Ovary (tissue), 9 donors: ENCODE results near the gene POLE3. TPM values are rescaled to one million over a fixed set of nuclear protein-coding genes. Genes with fewer than 3 reads are reported as not detected.

Source experiments
- DNase-seq, 5 donors: peaks; one replicate each; pipeline ENCODE4 v3.0.0-alpha.2; 2019 to 2020
- H3K27ac ChIP-seq, 2 donors: fragments of 200-600 bp; one replicate each; pipeline versions ENCODE4 v1.5.1 to v1.8.0; 2019 to 2022
- H3K27me3 ChIP-seq: fragments of 200-600 bp; one replicate; pipeline ENCODE4 v1.8.0; 2022
- H3K36me3 ChIP-seq: fragments of 200-600 bp; sonication (generic); one replicate; pipeline ENCODE4 v1.5.1; 2019
- H3K4me1 ChIP-seq: one replicate; pipeline ENCODE4 v1.8.1; 2013; ENCODE audit warnings: mild to moderate bottlenecking, moderate library complexity; ENCODE audit not compliant: insufficient read depth
- H3K4me3 ChIP-seq: fragments of 200-600 bp; sonication (generic); one replicate; pipeline ENCODE4 v1.5.1; 2017
- H3K9me3 ChIP-seq, 2 donors: fragments of 200-600 bp in 1 of 2; sonication (generic) in 1 of 2; one replicate each; pipeline versions ENCODE4 v1.5.1 to v1.8.1; 2013 to 2019; ENCODE audit warnings: mild to moderate bottlenecking in 1 of 2, moderate library complexity in 1 of 2
- CTCF ChIP-seq, 3 donors: fragments of 450-650 bp in 2 of 3; fragments of 200-600 bp in 1 of 3; IDR thresholded peaks; one replicate each; pipeline versions ENCODE4 v1.5.1 to v1.8.0; 2016 to 2022; ENCODE audit warnings: antibody characterized with exemption in 3 of 3, mild to moderate bottlenecking in 1 of 3
- EP300 ChIP-seq: sonication (generic); formaldehyde crosslinking; IDR thresholded peaks from one replicate; pipeline ENCODE4 v1.6.1; 2017; ENCODE audit warnings: antibody characterized with exemption
- POLR2A ChIP-seq: fragments of 450-650 bp; IDR thresholded peaks from one replicate; pipeline ENCODE4 v1.6.1; 2017; ENCODE audit warnings: antibody characterized with exemption, mild to moderate bottlenecking, moderate library complexity
- WGBS, 3 donors: extraction: QIAGEN DNeasy Blood & Tissue Kit in 1 of 3; methylation state at CpG; one replicate each; pipeline versions ENCODE4 v1.1.5 to v1.1.7; 2013 to 2017; 5-methylcytosine and 5-hydroxymethylcytosine counted together
- intact Hi-C, 4 donors: fragments of 100-400 bp; cut with DNase I; formaldehyde crosslinking; loops; one replicate each; pipeline versions ENCODE4 v1.11.0 to v1.15.1; 2022 to 2023
- polyA plus RNA-seq, 2 donors: library from polyadenylated mRNA; stranded (reverse); fragments of 200-250 nt in 1 of 2; fragments of 350-450 nt in 1 of 2; fragmentation: Illumina TruSeq in 1 of 2; extraction: RNeasy Lipid Tissue Mini Kit (QIAGEN cat#74804) in 1 of 2; gene quantifications; one replicate each; pipeline ENCODE4 v1.2.3, GENCODE V29; 2013 to 2014
- total RNA-seq, 7 donors: library from RNA; depleted of rRNA in 2 of 7; stranded (reverse); fragments of >200 nt in 2 of 7; fragmentation: NEBNext Ultra II Directional in 3 of 7; extraction: Animal tissue kit (Norgen Biotek cat#: 25700) in 3 of 7; gene quantifications; one replicate each; pipeline versions ENCODE4 v1.1.0 to v1.2.4, GENCODE V29; 2016 to 2023
- donor health status: DM: no; HTN: no; CAD: no; lungs with moderate emphysema.
- donor health status: DM: no; HTN: no; CAD: no.
- donor health status: Bipolar disorder and iron deficiency.
- donor health status: DM: yes; HTN: yes; CAD: no.
- donor health status: DM: no; HTN: no; CAD: no.
- donor health status: DM: yes; HTN: yes; CAD: no.

Gene POLE3
- total and polyA plus RNA-seq, 9 donors = 12.3 to 53.6 (median 25.9) TPM

- 49 to 59% (median 50%) methylated on average over 4 of the region's 4 CpGs for WGBS, 3 donors
- TF ChIP-seq EP300 (no peak), POLR2A (no peak), CTCF (IDR thresholded peaks at IDR 0.05) (no peak)
Observed at GRCh38 chr9:113436728-113437515, 26.4 kb upstream of the POLE3 start.

GRCh38 chr9:113431191-113431590, 20.7 kb upstream of the POLE3 start:
- no peak for TF ChIP-seq EP300
- no peak for TF ChIP-seq CTCF (IDR thresholded peaks at IDR 0.05)
- no peak for DNase-seq

More at GRCh38 chr9:113436728-113437515, 26.4 kb upstream of the POLE3 start:
- Histone ChIP-seq H3K27ac (no peak overlapping the region), H3K4me1 (no peaks in the 10 kb centered on the region), H3K4me3 (no peak overlapping the region), H3K9me3 (no peaks in the 10 kb centered on the region), H3K36me3 (no peaks in the 10 kb centered on the region), H3K27me3 (no peaks in the 10 kb centered on the region)
- no peak for DNase-seq
- intact Hi-C loops = loop anchor here in 1 of 4 donors (5.0 kb wide), 1 partner anchor 230 kb away; no protein-coding TSS in a partner anchor

GRCh38 chr9:113428062-113428615, 17.7 kb upstream of the POLE3 start:
- no peak for DNase-seq
- Histone ChIP-seq H3K27ac (no peak overlapping the region), H3K9me3 (no peaks in the 10 kb centered on the region), H3K4me3 (no peak overlapping the region), H3K36me3 (no peaks in the 10 kb centered on the region), H3K27me3 (no peaks in the 10 kb centered on the region), H3K4me1 (no peaks in the 10 kb centered on the region)
- 86 to 95% (median 89%) methylated on average over 1 of the region's 1 CpG for WGBS, 3 donors
- no peak for TF ChIP-seq CTCF (IDR thresholded peaks at IDR 0.05)
- TF ChIP-seq EP300 = no peak
- no peak for TF ChIP-seq POLR2A
- intact Hi-C loops = no loop called here

More at GRCh38 chr9:113431191-113431590, 20.7 kb upstream of the POLE3 start:
- intact Hi-C loops = no loop called here
- no peaks in the 10 kb centered on the region for H3K9me3 ChIP-seq
- no peaks in the 10 kb centered on the region for H3K4me1 ChIP-seq
- H3K27ac ChIP-seq = no peak overlapping the region
- H3K36me3 ChIP-seq = no peaks in the 10 kb centered on the region
- H3K27me3 ChIP-seq = no peaks in the 10 kb centered on the region
- H3K4me3 ChIP-seq = no peak overlapping the region

GRCh38 chr9:113427629-113428028, 17.2 kb upstream of the POLE3 start:
- intact Hi-C loops = no loop called here
- TF ChIP-seq CTCF (IDR thresholded peaks at IDR 0.05) (no peak), POLR2A (no peak), EP300 (no peak)
- Histone ChIP-seq H3K4me3 (no peak overlapping the region), H3K27me3 (no peaks in the 10 kb centered on the region), H3K27ac (no peak overlapping the region), H3K36me3 (no peaks in the 10 kb centered on the region), H3K4me1 (no peaks in the 10 kb centered on the region), H3K9me3 (no peaks in the 10 kb centered on the region)
- 95 to 97% (median 95%) methylated on average over 2 of the region's 2 CpGs for WGBS, 3 donors
- no peak for DNase-seq
